ENCODE results near the gene CES3.
A peak's percentile ranks its signal among the peaks of the same experiment; 100 is the strongest.

The CES3 gene

GRCh38 chr16:67016143-67016542 lies 55.1 kb downstream of the CES3 start:
- FAIRE-seq (no peak), DNase-seq (ENCODE audit: insufficient read length) (no peak)
- no peak for TF ChIP-seq POLR2A (IDR thresholded peaks at IDR 0.05; ENCODE audit: low read depth, low read length)
- no peak for TF ChIP-seq TAF1 (IDR thresholded peaks at IDR 0.05; ENCODE audit: borderline replicate concordance, low read depth, low read length)
- no peak for TF ChIP-seq POLR2AphosphoS5 (IDR thresholded peaks at IDR 0.05; ENCODE audit: low read depth, low read length)

- FAIRE-seq (no peak), DNase-seq (ENCODE audit: insufficient read length) (no peak)
- TF ChIP-seq POLR2AphosphoS5 (IDR thresholded peaks at IDR 0.05; ENCODE audit: low read depth, low read length) (no peak), TAF1 (IDR thresholded peaks at IDR 0.05; ENCODE audit: borderline replicate concordance, low read depth, low read length) (no peak), POLR2A (IDR thresholded peaks at IDR 0.05; ENCODE audit: low read depth, low read length) (no peak)
These were observed 55.8 kb downstream of the CES3 start for GRCh38 chr16:67016681-67017420.

- FAIRE-seq (no peak), DNase-seq (ENCODE audit: insufficient read length) (no peak)
- TF ChIP-seq POLR2A (IDR thresholded peaks at IDR 0.05; ENCODE audit: low read depth, low read length) (no peak), TAF1 (IDR thresholded peaks at IDR 0.05; ENCODE audit: borderline replicate concordance, low read depth, low read length) (no peak), POLR2AphosphoS5 (IDR thresholded peaks at IDR 0.05; ENCODE audit: low read depth, low read length) (no peak)
These were observed 56.3 kb downstream of the CES3 start for GRCh38 chr16:67017421-67017750.

- DNase-seq (ENCODE audit: insufficient read length): peak; percentile 61
- no peak for TF ChIP-seq TAF1 (IDR thresholded peaks at IDR 0.05; ENCODE audit: borderline replicate concordance, low read depth, low read length)
- no peak for TF ChIP-seq POLR2A (IDR thresholded peaks at IDR 0.05; ENCODE audit: low read depth, low read length)
- TF ChIP-seq POLR2AphosphoS5 (IDR thresholded peaks at IDR 0.05; ENCODE audit: low read depth, low read length): no peak
- peak; percentile 98 for FAIRE-seq
These were observed 56.9 kb downstream of the CES3 start for GRCh38 chr16:67017810-67018488.

GRCh38 chr16:67019171-67019570 lies 58.1 kb downstream of the CES3 start:
- no peak for TF ChIP-seq POLR2A (IDR thresholded peaks at IDR 0.05; ENCODE audit: low read depth, low read length)
- no peak for TF ChIP-seq TAF1 (IDR thresholded peaks at IDR 0.05; ENCODE audit: borderline replicate concordance, low read depth, low read length)
- no peak for TF ChIP-seq POLR2AphosphoS5 (IDR thresholded peaks at IDR 0.05; ENCODE audit: low read depth, low read length)
- FAIRE-seq (no peak), DNase-seq (ENCODE audit: insufficient read length) (no peak)

- no peak for DNase-seq (ENCODE audit: insufficient read length)
- FAIRE-seq: no peak
- TF ChIP-seq POLR2A (IDR thresholded peaks at IDR 0.05; ENCODE audit: low read depth, low read length) (no peak), TAF1 (IDR thresholded peaks at IDR 0.05; ENCODE audit: borderline replicate concordance, low read depth, low read length) (no peak), POLR2AphosphoS5 (IDR thresholded peaks at IDR 0.05; ENCODE audit: low read depth, low read length) (no peak)
These were observed 60.3 kb downstream of the CES3 start for GRCh38 chr16:67021321-67021720.

GRCh38 chr16:67022531-67023214 lies 61.6 kb downstream of the CES3 start:
- TF ChIP-seq POLR2AphosphoS5 (IDR thresholded peaks at IDR 0.05; ENCODE audit: low read depth, low read length) (no peak), POLR2A (IDR thresholded peaks at IDR 0.05; ENCODE audit: low read depth, low read length) (no peak), TAF1 (IDR thresholded peaks at IDR 0.05; ENCODE audit: borderline replicate concordance, low read depth, low read length) (no peak)
- no peak for DNase-seq (ENCODE audit: insufficient read length)
- no peak for FAIRE-seq

- no peak for TF ChIP-seq POLR2A (IDR thresholded peaks at IDR 0.05; ENCODE audit: low read depth, low read length)
- TF ChIP-seq POLR2AphosphoS5 (IDR thresholded peaks at IDR 0.05; ENCODE audit: low read depth, low read length): no peak
- no peak for TF ChIP-seq TAF1 (IDR thresholded peaks at IDR 0.05; ENCODE audit: borderline replicate concordance, low read depth, low read length)
- FAIRE-seq (no peak), DNase-seq (ENCODE audit: insufficient read length) (no peak)
These were observed 62.6 kb downstream of the CES3 start for GRCh38 chr16:67023689-67024088.
